ENCODE measurements around the gene INTS13. TPM values are rescaled to one million over a fixed set of nuclear protein-coding genes. Genes with fewer than 3 reads are reported as not detected.

Gene INTS13
- total RNA-seq, 1 experiment from 2014 or later = 50.5 TPM

- Histone ChIP-seq H4K20me1 (ENCODE audit: insufficient read depth) (peaks cover 11% of the 10 kb centered on the region; the same call in 1 of the 2 replicates), H3K9me2 (ENCODE audit: insufficient read depth) (no peaks in the 10 kb centered on the region), H2AFZ (ENCODE audit: low read depth, low read length, poor library complexity, severe bottlenecking) (no peak overlapping the region), H3K9ac (ENCODE audit: low read length) (no peak overlapping the region), H3K4me2 (ENCODE audit: low read length) (no peak overlapping the region), H3K4me1 (ENCODE audit: control insufficient read depth in 1 of 2, insufficient read depth in 2 of 2, low read length in 2 of 2) (peaks cover 3 to 26% of the 10 kb centered on the region in 2 experiments), H3K27me3 (ENCODE audit: insufficient read depth, low read length) (no peaks in the 10 kb centered on the region), H3K9me3 (ENCODE audit: control insufficient read depth in 1 of 2, insufficient read depth in 1 of 2, low read depth in 1 of 2, low read length in 2 of 2) (no peaks in the 10 kb centered on the region), H3K36me3 (ENCODE audit: control insufficient read depth in 1 of 2, insufficient read depth in 2 of 2, low read length in 2 of 2) (no peaks in the 10 kb centered on the region), H3K27ac (ENCODE audit: low read depth, low read length) (no peak overlapping the region), H3K4me3 (replicated peaks in 1 of 2; ENCODE audit: low read depth in 1 of 2, low read length in 2 of 2) (no peak overlapping the region), H3K79me2 (ENCODE audit: insufficient read depth, low read length) (peaks cover 94% of the 10 kb centered on the region)
- intact Hi-C loops (cut with micrococcal nuclease) = no loop called here
- no peak for ATAC-seq
- CTCF ChIA-PET = no interaction called here
- no TSS peak for BruUV-seq (replicated peaks)
- POLR2A ChIA-PET = no interaction called here
- RAD21 ChIA-PET (ENCODE audit: low non-redundant PET in 1 of 2, low total read pairs in 2 of 2, uncharacterized antibody in 2 of 2, unreplicated experiment in 2 of 2) = no interaction called here
- TF ChIP-seq CEBPB (IDR thresholded peaks at IDR 0.05; ENCODE audit: low read depth) = no peak
- no peak for TF ChIP-seq POLR2A (IDR thresholded peaks at IDR 0.05; ENCODE audit: borderline replicate concordance, extremely low read depth, insufficient read depth, insufficient read length)
- TF ChIP-seq EGR1 (IDR thresholded peaks at IDR 0.05; ENCODE audit: low read depth) = no peak
- no peak for TF ChIP-seq MAX (IDR thresholded peaks at IDR 0.05)
- no peak for TF ChIP-seq JUND (IDR thresholded peaks at IDR 0.05)
- no peak for TF ChIP-seq ATF3 (IDR thresholded peaks at IDR 0.05)
- TF ChIP-seq SRF (IDR thresholded peaks at IDR 0.05; ENCODE audit: low read depth) = no peak
- TF ChIP-seq FOSL1 (IDR thresholded peaks at IDR 0.05; ENCODE audit: low read depth) = no peak
- no peak for TF ChIP-seq RAD21 (IDR thresholded peaks at IDR 0.05; ENCODE audit: low read depth)
- no peak for TF ChIP-seq POLR2AphosphoS5 (IDR thresholded peaks at IDR 0.05; ENCODE audit: low read depth, low read length)
- no peak for TF ChIP-seq CBX3 (IDR thresholded peaks at IDR 0.05; ENCODE audit: low read depth)
- no peak for TF ChIP-seq SIN3A (IDR thresholded peaks at IDR 0.05; ENCODE audit: low read depth)
- no peak for TF ChIP-seq ZBTB33 (IDR thresholded peaks at IDR 0.05; ENCODE audit: extremely low read depth, insufficient replicate concordance, low read length)
- TF ChIP-seq TCF7L2 (IDR thresholded peaks at IDR 0.05; ENCODE audit: borderline replicate concordance, extremely low read depth, insufficient read depth, insufficient read length) = no peak
- TF ChIP-seq CTCF (IDR thresholded peaks at IDR 0.05 in 2 of 3, conservative IDR thresholded peaks at IDR 0.05 in 1 of 3; ENCODE audit: borderline replicate concordance in 1 of 3, insufficient read depth in 1 of 3, low read depth in 2 of 3, low read length in 2 of 3) = no peak
- TF ChIP-seq ZNF274 (IDR thresholded peaks at IDR 0.05; ENCODE audit: low read depth, low read length) = no peak
- no peak for TF ChIP-seq ZFX (IDR thresholded peaks at IDR 0.05)
- TF ChIP-seq EZH2 (IDR thresholded peaks at IDR 0.05) = no peak
- DNase-seq (ENCODE audit: low read depth, low spot score) = no peak
Measured at GRCh38 chr12:26941215-26941594, 3.4 kb upstream of the INTS13 start.
